WTC11 (cell line): Measurements from ENCODE around the gene BAMBI. TPM values are rescaled to one million over a fixed set of nuclear protein-coding genes. Genes with fewer than 3 reads are reported as not detected.

ENCODE experiments used
- ATF1 ChIP-seq: sonication (generic); formaldehyde crosslinking; IDR thresholded peaks from 2 replicates; pipeline ENCODE4 v1.8.1; 2023; ENCODE audit warnings: mild to moderate bottlenecking, moderate library complexity, missing genetic modification reagents
- OVOL2 ChIP-seq: fragments of 250-450 bp; sonication (Bioruptor Pico); IDR thresholded peaks from 2 replicates; pipeline ENCODE4 v1.9.0; 2021; ENCODE audit warnings: mild to moderate bottlenecking, borderline replicate concordance
- TEAD1 ChIP-seq: sonication (generic); formaldehyde crosslinking; IDR thresholded peaks from 2 replicates; pipeline ENCODE4 v1.8.0; 2022; ENCODE audit warnings: mild to moderate bottlenecking, missing genetic modification reagents
- total RNA-seq: library from RNA; stranded (reverse); gene quantifications from 3 replicates; pipeline ENCODE4 v1.2.3, GENCODE V29; 2021
- TF ChIP-seq, protein P1 (sequence below): fragments of 250-450 bp; sonication (Bioruptor Pico); IDR thresholded peaks from 2 replicates; pipeline ENCODE4 v1.9.0; 2021; ENCODE audit warnings: moderate library complexity, mild to moderate bottlenecking, inconsistent platforms, borderline replicate concordance
- TF ChIP-seq, protein P2 (sequence below): fragments of 250-450 bp; sonication (Bioruptor Pico); IDR thresholded peaks from 2 replicates; pipeline ENCODE4 v1.8.0; 2021; ENCODE audit warnings: mild to moderate bottlenecking
- TF ChIP-seq, protein P3 (sequence below): sonication (generic); formaldehyde crosslinking; IDR thresholded peaks from 2 replicates; pipeline ENCODE4 v1.8.1; 2023; ENCODE audit warnings: mild to moderate bottlenecking, moderate library complexity, missing genetic modification reagents
- TF ChIP-seq, protein P4 (sequence below): sonication (generic); formaldehyde crosslinking; IDR thresholded peaks from 2 replicates; pipeline ENCODE4 v1.8.1; 2023; ENCODE audit warnings: mild to moderate bottlenecking, missing genetic modification reagents

BAMBI gene
- total RNA-seq, 1 experiment from 2014 or later: 29.0 TPM

DNA sequence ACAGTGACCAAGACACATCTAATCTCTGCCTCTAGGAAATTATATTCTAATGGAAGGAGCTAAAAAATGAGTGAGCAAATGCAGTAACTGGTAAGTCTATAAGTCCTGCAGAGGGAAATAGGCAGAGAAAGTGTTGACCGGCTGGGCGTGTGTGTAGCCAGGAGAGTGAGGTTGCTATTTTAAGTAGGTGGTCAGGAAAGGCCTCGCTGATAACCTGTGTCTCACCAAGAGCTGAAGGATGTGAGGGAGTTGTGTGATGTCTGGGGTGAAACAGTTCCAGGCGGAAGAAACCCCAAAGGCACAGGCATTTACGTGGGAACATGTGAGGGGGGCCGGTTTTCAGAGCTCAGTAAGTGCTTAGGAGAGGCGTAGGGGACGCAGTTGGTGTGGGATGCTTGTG lies 54.8 kb downstream of the BAMBI start (continued):
- TF ChIP-seq, protein P1, sequence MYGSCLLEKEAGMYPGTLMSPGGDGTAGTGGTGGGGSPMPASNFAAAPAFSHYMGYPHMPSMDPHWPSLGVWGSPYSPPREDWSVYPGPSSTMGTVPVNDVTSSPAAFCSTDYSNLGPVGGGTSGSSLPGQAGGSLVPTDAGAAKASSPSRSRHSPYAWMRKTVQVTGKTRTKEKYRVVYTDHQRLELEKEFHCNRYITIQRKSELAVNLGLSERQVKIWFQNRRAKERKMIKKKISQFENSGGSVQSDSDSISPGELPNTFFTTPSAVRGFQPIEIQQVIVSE (CRISPR knock-in tag): no peak
- no peak for TF ChIP-seq ATF1 (CRISPR knock-in tag)
- TF ChIP-seq, protein P2, sequence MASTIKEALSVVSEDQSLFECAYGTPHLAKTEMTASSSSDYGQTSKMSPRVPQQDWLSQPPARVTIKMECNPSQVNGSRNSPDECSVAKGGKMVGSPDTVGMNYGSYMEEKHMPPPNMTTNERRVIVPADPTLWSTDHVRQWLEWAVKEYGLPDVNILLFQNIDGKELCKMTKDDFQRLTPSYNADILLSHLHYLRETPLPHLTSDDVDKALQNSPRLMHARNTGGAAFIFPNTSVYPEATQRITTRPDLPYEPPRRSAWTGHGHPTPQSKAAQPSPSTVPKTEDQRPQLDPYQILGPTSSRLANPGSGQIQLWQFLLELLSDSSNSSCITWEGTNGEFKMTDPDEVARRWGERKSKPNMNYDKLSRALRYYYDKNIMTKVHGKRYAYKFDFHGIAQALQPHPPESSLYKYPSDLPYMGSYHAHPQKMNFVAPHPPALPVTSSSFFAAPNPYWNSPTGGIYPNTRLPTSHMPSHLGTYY (CRISPR knock-in tag): no peak
- TF ChIP-seq, protein P3, sequence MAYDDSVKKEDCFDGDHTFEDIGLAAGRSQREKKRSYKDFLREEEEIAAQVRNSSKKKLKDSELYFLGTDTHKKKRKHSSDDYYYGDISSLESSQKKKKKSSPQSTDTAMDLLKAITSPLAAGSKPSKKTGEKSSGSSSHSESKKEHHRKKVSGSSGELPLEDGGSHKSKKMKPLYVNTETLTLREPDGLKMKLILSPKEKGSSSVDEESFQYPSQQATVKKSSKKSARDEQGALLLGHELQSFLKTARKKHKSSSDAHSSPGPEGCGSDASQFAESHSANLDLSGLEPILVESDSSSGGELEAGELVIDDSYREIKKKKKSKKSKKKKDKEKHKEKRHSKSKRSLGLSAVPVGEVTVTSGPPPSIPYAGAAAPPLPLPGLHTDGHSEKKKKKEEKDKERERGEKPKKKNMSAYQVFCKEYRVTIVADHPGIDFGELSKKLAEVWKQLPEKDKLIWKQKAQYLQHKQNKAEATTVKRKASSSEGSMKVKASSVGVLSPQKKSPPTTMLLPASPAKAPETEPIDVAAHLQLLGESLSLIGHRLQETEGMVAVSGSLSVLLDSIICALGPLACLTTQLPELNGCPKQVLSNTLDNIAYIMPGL: no peak
- TF ChIP-seq, protein P4, sequence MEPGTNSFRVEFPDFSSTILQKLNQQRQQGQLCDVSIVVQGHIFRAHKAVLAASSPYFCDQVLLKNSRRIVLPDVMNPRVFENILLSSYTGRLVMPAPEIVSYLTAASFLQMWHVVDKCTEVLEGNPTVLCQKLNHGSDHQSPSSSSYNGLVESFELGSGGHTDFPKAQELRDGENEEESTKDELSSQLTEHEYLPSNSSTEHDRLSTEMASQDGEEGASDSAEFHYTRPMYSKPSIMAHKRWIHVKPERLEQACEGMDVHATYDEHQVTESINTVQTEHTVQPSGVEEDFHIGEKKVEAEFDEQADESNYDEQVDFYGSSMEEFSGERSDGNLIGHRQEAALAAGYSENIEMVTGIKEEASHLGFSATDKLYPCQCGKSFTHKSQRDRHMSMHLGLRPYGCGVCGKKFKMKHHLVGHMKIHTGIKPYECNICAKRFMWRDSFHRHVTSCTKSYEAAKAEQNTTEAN (CRISPR knock-in tag): no peak
- TF ChIP-seq OVOL2: no peak
- no peak for TF ChIP-seq TEAD1 (CRISPR knock-in tag)

Other genes starting within 250 kb of the BAMBI start
- 108 to 115 TPM (median 111 TPM) in 3 replicates for gene WAC, start 144.4 kb upstream of the BAMBI start, total RNA-seq